NCI-H1930 (cell line): ENCODE results near the gene FGD2.
"Not testable (repeated sequence)": the region's sequence is repeated elsewhere in the genome, so short reads cannot be mapped to it uniquely, and the experiment has no call there.

ENCODE experiments used
- DNase-seq, 2 experiments: peaks; one replicate each; lab custom pipeline; 2025; lab: John Stamatoyannopoulos, UW

The FGD2 gene

DNA sequence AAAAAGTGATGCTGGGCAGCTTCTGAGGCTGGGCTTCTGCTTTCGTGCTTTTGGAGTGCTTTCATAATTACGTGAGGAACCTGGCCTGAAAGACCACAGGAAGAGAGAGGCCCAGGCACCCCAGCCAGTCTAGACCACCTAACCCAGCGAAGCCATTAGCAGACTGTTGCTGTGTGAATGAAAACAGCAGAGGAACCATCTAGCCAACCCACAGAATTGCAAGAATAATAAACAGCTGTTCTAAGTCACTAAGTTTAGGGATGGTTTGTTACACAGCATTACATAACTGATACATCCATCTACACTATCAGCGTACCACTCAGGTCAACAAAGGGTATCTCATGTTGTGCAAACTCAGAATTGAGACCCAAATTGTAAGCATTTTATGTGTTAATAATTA, 34.5 kb downstream of the FGD2 start:
- no peak for DNase-seq

DNA sequence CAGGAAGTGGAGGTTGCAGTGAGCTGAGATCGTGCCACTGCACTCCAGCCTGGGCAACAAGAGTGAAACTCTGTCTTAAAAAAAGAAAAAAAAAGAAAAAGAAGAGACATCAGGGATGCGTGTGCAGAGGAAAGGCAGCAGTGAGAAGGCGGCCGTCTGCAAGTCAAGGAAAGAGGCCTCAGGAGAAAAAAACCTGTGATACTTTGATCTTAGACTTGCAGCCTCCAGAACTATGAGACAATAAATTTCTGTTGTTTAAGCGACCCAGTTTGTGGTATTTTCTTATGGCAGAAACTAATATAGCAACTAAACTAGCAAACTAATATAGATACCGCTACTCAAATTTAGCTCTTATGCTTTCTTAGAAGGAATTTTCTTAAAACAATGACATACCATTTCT, 36.1 kb downstream of the FGD2 start:
- DNase-seq = no peak

DNA sequence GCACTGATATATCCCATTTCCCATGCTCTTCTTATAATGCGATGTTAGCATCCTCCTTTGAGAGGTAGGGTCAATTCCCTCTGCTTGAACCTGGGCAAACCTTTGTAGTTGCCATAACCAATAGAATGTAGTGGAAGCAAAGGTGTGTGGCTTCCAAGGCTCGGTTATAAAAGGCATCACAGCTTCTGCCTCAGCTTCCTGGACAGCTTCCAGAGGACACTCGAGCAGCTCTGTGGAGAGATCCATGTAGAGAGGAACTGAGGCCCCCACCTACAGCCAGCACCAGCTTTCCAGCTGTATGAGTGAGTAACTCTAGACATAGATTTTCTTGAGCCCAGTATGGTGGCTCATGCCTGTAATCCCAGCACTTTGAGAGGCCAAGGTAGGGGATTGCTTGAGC, 36.7 kb downstream of the FGD2 start:
- no peak for DNase-seq

GRCh38 chr6:37043091-37043490, 37.6 kb downstream of the FGD2 start:
- DNase-seq = not testable (repeated sequence)

DNA sequence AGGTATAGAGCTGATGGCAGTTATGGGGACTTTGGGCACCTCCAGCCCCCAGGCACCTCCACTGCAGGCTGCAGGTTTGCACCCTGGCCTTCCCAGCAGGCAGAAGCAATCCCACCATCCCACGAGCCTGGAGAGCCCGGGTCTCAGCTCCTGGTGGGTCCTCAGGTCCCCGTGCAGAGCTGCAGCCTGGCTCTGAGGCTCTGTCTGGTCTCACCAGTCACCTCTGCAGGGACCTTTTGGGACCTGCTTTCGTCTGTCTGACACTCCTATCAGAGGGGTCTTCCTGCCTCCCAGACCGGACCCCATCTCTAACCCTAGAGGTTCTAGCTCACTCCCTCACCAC, 41.9 kb downstream of the FGD2 start:
- no peak for DNase-seq

- no peak for DNase-seq
Measured at GRCh38 chr6:37047689-37048402, 42.4 kb downstream of the FGD2 start.

DNA sequence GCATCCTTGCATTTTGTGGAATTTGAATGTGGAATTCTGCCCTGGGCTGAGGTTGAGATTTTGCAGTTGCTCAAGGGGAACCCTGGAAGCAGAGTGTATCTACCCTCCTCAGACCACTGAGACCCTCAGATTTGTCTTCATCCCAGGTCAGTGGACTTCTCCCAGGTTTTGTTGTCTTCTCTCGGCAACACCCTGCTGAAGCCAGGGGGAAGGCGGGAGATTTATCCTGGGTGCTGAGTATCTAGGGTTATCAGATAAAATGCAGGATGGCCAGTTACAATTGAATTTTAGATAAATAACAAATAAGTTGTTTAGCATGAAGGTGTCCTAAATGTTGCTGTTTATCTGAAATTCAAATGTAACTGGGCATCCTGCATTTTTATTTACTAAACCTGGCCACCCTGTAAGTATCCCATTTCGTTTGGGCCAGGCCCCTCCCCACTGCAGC, 43.0 kb downstream of the FGD2 start:
- DNase-seq = no peak

- no peak for DNase-seq
Measured at GRCh38 chr6:37048851-37049757, 43.6 kb downstream of the FGD2 start.

DNA sequence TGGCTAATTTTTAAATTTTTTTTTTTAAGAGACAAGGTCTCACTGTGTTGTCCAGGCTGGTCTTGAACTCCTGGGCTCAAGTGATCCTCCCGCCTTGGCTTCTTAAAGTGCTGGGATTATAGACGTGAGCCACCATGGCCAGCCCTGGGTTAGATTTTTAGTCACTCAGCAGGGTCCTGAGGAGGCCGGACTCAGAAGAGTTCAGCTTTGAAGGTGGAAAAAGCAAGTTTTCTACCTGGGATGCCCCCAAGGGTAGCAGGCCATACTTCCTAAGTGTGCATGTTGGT, 44.2 kb downstream of the FGD2 start:
- no peak for DNase-seq

- no peak for DNase-seq
Measured at GRCh38 chr6:37050045-37050853, 44.8 kb downstream of the FGD2 start.

DNA sequence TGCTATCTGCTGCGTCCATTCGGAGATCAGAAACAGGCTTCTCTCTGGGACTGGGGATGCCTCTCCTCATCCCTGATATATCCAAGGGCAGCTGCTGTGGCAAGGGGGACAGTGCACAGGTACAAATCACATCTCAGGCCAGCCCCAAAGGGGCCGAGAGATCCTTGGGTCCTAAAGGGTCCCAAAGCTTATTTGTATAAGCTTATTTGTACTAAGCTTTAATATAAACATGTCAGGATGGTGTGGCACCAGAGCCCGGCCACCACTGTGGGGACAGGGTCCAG, 45.3 kb downstream of the FGD2 start:
- DNase-seq = no peak

GRCh38 chr6:37051138-37052026, 45.9 kb downstream of the FGD2 start:
- peak; percentile 52 to 60 for DNase-seq

GRCh38 chr6:37052027-37052628, 46.7 kb downstream of the FGD2 start:
- DNase-seq = no peak

GRCh38 chr6:37053683-37054082, 48.2 kb downstream of the FGD2 start:
- DNase-seq = no peak

- no peak for DNase-seq
Measured at GRCh38 chr6:37054171-37054570, 48.7 kb downstream of the FGD2 start.

GRCh38 chr6:37054580-37054979, 49.1 kb downstream of the FGD2 start:
- DNase-seq = no peak

DNA sequence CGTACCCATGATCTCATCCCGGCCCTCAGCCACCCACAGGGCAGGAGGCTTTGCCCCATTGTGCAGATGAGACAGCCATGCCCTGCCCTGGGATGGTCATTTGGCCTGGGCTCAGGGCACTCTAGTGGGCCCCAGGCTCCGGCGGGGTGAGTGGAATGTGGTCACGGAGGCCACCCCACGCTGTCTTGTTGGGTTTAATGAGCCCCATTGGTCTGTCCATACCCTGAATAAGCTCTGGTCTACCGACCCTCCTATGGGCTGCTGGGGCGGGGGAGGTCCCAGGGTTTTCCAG, 50.6 kb downstream of the FGD2 start:
- DNase-seq = no peak

GRCh38 chr6:37056439-37057127, 51.1 kb downstream of the FGD2 start:
- DNase-seq = no peak

GRCh38 chr6:37057128-37057471, 51.6 kb downstream of the FGD2 start:
- DNase-seq = no peak

DNA sequence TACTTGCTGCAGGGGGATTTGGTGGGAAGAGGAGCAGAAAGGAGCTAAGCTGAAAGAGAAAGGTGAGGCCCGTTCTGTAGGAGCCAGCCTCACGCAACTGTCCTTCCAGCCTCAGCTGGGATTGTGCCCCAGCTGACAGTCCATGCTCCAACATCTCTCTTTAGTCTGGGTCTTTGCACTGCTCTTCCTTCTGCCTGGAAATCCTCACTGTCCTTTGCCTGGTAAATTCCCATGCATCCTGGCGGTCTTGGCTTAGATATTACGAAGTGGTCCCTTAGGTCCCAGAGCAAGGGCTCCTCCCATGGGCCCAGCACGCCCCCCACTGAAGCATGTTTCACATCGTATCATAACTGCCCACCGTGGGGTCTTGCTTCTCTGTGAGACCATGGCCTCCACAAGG, 52.2 kb downstream of the FGD2 start:
- no peak for DNase-seq

- no peak for DNase-seq
Measured at GRCh38 chr6:37058084-37058586, 52.7 kb downstream of the FGD2 start.
